ENCODE results near the gene CALR3. TPM values are rescaled to one million over a fixed set of nuclear protein-coding genes. Genes with fewer than 3 reads are reported as not detected.
"Not testable (repeated sequence)": the region's sequence is repeated elsewhere in the genome, so short reads cannot be mapped to it uniquely, and the experiment has no call there.

The CALR3 gene
- total and polyA plus RNA-seq, 4 donors = 0.05 to 0.08 TPM; not detected in 2

DNA sequence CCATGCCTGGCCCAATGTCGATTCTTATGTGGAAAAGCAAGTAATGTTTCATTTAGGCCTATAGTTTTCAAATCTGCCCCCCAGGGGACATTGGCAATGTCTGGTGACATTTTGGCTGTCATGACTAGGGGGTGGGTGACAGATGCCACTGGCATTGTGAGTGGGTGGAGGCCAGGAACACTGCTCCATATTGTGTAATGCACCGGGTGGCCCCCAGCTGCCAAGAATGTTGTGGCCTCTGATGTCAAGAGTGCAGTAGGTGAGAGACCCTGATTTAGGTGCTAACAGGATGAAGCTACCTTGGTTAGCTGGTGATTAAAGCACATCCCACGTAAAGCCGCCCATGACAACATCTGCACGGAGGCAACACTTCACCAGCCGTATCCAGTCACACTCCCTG lies 11.0 kb upstream of the CALR3 start:
- Histone ChIP-seq H3K4me1 (ENCODE audit: control insufficient read depth in 4 of 4, insufficient read depth in 4 of 4, low read length in 3 of 4) (peaks cover 0 to 2% (median 0%) of the 10 kb centered on the region in 4 donors), H3K4me3 (ENCODE audit: low read depth in 1 of 3, low read length in 3 of 3) (no peak overlapping the region), H3K27me3 (ENCODE audit: control insufficient read depth in 4 of 4, insufficient read depth in 4 of 4, low read length in 3 of 4) (no peaks in the 10 kb centered on the region), H3K36me3 (ENCODE audit: control insufficient read depth in 4 of 4, insufficient read depth in 3 of 4, low read depth in 1 of 4, low read length in 3 of 4) (peaks cover 3 to 13% (median 9%) of the 10 kb centered on the region in 4 donors), H3K9me3 (ENCODE audit: control insufficient read depth in 4 of 4, low read length in 3 of 4) (no peaks in the 10 kb centered on the region), H3K27ac (ENCODE audit: low read depth in 1 of 2, low read length in 2 of 2) (no peak overlapping the region), H3K9ac (ENCODE audit: low read depth in 1 of 2, low read length in 2 of 2) (no peak overlapping the region)
- no peak for DNase-seq (ENCODE audit: low spot score)
- 90% methylated on average over 6 of the region's 6 CpGs for WGBS
- TF ChIP-seq RXRA (IDR thresholded peaks at IDR 0.05) (peak in 1 of 2 donors; percentile 20), YY1 (IDR thresholded peaks at IDR 0.05) (no peak)

GRCh38 chr19:16506161-16506560 lies 10.2 kb upstream of the CALR3 start:
- H3K4me3 ChIP-seq (ENCODE audit: low read depth in 1 of 3, low read length in 3 of 3); H3K27ac ChIP-seq (ENCODE audit: low read depth in 1 of 2, low read length in 2 of 2); H3K27me3 ChIP-seq (ENCODE audit: control insufficient read depth in 4 of 4, insufficient read depth in 4 of 4, low read length in 3 of 4); H3K9ac ChIP-seq (ENCODE audit: low read depth in 1 of 2, low read length in 2 of 2); H3K4me1 ChIP-seq (ENCODE audit: control insufficient read depth in 4 of 4, insufficient read depth in 4 of 4, low read length in 3 of 4); H3K9me3 ChIP-seq (ENCODE audit: control insufficient read depth in 4 of 4, low read length in 3 of 4); DNase-seq (ENCODE audit: low spot score): not testable (repeated sequence)
- WGBS = 95% methylated on average over 11 of the region's 11 CpGs
- peaks cover 3 to 14% (median 10%) of the 10 kb centered on the region in 4 donors for H3K36me3 ChIP-seq (ENCODE audit: control insufficient read depth in 4 of 4, insufficient read depth in 3 of 4, low read depth in 1 of 4, low read length in 3 of 4)

- whole genome bisulfite sequencing = 91% methylated on average over 3 of the region's 3 CpGs
- peaks cover 3 to 14% (median 7%) of the 10 kb centered on the region in 4 donors for H3K36me3 ChIP-seq (ENCODE audit: control insufficient read depth in 4 of 4, insufficient read depth in 3 of 4, low read depth in 1 of 4, low read length in 3 of 4)
- no peak for DNase-seq (ENCODE audit: low spot score)
Measured at GRCh38 chr19:16504271-16504670, 8.3 kb upstream of the CALR3 start.

More at GRCh38 chr19:16504271-16504670, 8.3 kb upstream of the CALR3 start:
- TF ChIP-seq FOXA1 (IDR thresholded peaks at IDR 0.05) (no peak), REST (IDR thresholded peaks at IDR 0.05) (no peak), EGR1 (IDR thresholded peaks at IDR 0.05; ENCODE audit: low read depth in 2 of 2) (no peak), JUND (IDR thresholded peaks at IDR 0.05) (no peak), CTCF (IDR thresholded peaks at IDR 0.05; ENCODE audit: low read depth, low read length, missing input control) (no peak)
- Histone ChIP-seq H3K9me3 (ENCODE audit: control insufficient read depth in 4 of 4, low read length in 3 of 4) (no peaks in the 10 kb centered on the region), H3K27ac (ENCODE audit: low read depth in 1 of 2, low read length in 2 of 2) (no peak overlapping the region), H3K4me1 (ENCODE audit: control insufficient read depth in 4 of 4, insufficient read depth in 4 of 4, low read length in 3 of 4) (peaks cover 0 to 2% (median 0%) of the 10 kb centered on the region in 4 donors), H3K4me3 (ENCODE audit: low read depth in 1 of 3, low read length in 3 of 3) (no peak overlapping the region), H3K27me3 (ENCODE audit: control insufficient read depth in 4 of 4, insufficient read depth in 4 of 4, low read length in 3 of 4) (no peaks in the 10 kb centered on the region), H3K9ac (ENCODE audit: low read depth in 1 of 2, low read length in 2 of 2) (no peak overlapping the region)
